NCI-H128 (cell line): Measurements from ENCODE around the gene PRRG4.
"Not testable (repeated sequence)": the region's sequence is repeated elsewhere in the genome, so short reads cannot be mapped to it uniquely, and the experiment has no call there.

Experiments
- DNase-seq: peaks from one replicate; lab custom pipeline; 2025; ENCODE audit not compliant: unreplicated experiment; lab: John Stamatoyannopoulos, UW

Gene PRRG4

DNA sequence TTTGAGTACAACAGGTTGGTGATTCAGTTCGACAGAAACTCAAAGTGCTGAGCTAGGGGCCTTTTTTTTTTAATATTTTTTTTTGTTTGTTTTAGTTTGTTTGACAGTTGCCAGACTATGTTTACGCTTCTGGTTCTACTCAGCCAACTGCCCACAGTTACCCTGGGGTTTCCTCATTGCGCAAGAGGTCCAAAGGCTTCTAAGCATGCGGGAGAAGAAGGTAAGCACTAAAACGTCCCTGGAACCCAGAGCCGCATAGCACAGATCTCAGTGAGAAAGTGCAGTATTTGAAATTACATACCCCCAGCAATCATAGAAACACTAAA, 649 bp downstream of the PRRG4 start:
- no peak for DNase-seq

DNA sequence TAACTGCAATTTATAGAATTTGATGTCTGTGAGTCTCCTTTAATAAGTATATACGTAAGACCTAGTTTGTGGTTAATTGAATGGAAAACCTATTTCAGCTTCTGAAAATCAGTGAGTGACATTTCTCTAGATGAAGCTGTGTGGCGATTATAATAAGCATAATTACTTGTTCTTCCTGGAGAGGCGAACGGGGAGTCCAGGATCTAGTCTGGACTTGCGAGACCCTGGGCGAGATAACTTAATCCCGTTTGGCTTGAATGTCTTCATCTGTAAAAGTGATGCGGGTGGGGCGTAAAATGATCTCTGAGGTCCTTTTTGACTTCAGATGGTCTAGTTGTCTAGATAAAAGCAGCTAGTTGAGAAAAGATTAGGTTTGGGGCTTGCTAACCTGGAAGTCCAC, 1.1 kb downstream of the PRRG4 start:
- no peak for DNase-seq

DNA sequence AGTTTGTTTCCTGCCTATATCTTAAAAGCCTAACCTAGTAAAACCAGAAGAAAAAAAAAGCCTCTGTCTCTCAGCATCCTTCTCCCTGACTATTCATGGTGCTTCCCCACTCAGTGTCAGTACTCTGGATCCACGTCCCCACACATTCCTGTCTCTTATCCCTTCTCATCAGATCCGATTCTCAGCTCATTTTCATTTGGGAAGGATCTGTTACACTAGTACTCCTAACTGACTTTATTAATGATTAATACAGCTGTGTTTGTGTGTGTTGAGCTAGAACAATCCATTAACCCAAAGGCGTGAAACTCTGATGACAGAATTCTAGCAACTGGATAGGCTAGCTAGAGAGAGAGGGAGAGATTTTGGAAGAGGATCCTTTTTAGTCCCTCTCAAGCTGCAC, 1.5 kb downstream of the PRRG4 start:
- DNase-seq = no peak

DNA sequence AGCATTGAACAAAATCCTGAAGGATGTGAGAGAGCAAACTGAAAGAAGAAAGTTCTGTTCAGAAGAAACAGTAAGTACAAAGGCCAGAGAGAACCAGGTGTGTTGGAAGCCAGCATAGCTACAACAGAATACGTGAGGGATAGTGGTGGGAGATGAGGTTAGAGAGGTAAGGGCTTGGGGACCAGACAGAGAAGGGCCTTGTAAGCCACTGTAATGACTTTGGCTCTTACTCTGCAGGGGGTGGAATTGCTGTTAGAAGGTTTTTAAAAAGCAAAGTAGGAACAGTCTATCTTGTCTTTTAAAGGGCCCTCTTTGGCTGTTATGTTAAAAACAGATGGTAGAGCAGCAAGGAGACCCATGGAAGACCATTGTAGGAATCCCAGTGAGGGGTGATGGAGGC, 4.2 kb downstream of the PRRG4 start:
- no peak for DNase-seq

DNA sequence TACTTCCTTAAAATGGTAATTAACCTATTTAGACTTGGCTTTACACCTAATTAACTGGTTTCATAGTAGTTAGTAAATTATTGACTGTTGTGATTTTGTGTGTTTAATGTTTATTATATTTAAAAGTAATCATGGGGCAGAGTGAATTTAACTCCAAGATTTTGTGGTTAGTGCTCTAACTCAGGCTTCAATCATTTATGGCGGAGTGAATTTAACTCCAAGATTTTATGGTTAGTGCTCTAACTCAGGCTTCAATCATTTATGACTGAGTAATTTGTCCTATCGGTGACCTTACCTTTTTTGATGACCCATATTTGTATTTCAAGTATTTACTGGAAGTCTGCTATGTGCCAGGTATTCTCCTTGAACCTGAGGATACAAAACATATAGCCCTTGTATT, 7.2 kb downstream of the PRRG4 start:
- DNase-seq = no peak

DNA sequence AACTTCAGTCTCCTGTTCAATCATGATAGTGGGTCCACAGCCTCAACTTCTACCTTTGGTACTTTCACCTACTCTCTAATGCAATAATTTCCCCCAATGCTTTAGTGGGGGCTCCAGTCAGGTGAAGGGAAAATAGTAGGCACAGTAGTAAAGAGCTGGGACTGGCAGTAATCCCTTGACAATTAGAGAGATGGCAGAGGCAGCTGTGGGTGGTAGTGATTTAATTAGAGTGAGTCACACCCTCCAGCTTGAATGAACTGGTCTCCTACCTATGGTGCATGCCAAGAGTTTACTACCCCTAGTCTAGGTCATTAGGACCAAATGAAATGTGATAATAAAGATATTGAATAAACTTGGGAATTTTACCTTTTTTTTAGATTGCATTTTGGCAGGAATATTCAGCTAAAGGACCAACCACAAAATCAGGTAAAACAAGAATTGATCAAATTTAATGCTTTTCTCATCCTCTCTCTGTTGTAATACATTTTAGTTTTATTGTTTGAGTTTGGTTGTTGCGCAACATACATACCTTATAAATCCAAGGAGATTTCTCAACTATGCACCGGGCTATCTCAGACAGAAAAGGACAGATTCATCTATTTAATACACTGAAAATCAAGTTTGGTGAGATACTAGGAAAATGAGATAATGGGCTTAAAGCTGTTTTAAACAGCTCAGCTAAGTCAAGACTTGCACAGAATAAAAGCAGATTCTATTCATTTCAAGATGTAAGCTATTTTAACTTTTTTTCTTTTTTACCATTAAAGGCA, 9.0 kb downstream of the PRRG4 start:
- no peak for DNase-seq

DNA sequence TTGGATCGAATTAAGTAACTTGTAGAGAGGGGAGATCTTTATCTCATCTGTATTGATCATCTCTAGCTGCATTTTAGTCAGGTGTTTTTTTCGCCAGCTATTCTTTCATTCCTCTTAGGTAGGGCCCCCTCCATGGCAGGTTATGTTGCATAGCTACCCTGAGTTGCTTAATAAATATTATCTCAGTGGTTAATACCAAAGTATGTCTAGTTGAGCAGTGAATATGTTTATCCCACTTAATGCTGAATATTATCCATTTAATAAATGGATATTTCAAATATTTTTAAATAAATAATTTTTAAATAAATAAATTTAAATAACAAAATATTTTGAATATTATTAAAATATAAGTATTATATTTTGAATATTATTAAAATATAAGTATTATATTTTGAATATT, 9.6 kb downstream of the PRRG4 start:
- no peak for DNase-seq

DNA sequence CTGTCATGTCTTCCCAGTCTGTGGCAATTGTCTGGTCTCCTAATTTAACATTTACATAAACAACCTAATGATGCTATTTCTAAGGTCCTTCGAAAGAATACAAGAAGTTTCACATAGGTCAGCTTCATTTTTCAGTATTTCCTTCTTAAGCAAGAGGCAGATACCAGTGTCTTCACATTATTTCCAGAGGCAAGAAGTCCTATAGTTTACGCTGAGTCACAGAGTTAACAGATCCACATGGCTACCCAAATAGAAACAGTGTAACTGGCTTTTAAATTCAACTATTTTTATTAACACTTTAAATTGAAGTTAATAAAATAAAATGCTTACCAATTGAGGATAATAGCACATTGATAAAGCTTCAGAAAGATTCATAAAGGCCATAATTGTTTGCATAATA, 10.9 kb downstream of the PRRG4 start:
- no peak for DNase-seq

DNA sequence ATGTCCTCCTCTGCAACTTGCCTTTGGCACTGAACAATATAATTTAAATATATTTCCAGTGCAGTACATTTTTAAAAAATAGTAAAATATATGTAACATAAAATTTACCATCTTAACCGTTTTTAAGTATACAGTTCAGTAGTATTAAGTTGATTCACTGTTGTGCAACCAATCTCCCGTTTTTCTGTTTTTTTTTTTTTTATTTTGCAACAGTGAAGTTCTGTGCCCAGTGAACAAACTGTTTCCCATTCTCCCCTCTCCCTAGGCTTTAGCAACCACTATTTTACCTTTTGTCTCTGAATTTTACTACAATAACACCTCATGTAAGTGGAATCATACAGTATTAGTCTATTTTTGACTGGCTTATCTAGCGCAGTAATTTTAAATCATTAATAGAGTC, 13.8 kb downstream of the PRRG4 start:
- no peak for DNase-seq

DNA sequence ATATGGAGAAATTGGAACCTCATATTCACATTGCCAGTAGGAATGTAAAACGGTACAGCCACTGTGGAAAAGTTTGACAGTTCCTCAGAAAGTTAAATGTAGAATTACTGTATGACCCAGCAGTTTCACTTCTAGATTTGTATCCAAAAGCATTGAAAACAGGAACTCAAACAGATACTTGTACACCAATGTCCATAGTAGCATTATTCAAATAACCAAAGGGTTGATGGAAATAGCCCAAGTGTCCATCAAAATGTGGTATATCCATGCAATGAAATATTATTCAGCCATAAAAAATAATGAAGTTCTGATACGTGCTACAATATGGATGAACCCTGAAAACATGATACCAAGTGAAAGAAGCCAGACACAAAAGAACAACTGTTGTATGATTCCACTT, 17.8 kb downstream of the PRRG4 start:
- DNase-seq = no peak

DNA sequence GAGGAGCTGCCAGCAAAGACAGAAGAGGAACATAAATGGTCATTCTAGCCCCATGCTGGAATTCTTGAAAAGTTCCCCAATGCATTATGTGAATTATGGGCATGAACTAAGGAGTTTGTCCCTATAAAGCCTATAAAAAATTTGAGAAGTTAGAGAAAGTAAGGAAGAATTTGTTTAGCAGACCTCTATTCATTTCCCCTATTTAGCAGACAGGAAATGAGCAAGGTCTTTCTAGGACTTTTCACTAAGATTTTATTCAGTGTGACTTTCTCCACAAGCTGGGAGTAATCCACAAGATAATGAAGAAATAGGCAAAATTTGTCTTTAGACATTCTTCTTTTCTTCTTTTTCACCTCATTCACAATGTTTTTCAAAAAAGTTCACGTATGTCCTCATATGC, 20.0 kb downstream of the PRRG4 start:
- no peak for DNase-seq

DNA sequence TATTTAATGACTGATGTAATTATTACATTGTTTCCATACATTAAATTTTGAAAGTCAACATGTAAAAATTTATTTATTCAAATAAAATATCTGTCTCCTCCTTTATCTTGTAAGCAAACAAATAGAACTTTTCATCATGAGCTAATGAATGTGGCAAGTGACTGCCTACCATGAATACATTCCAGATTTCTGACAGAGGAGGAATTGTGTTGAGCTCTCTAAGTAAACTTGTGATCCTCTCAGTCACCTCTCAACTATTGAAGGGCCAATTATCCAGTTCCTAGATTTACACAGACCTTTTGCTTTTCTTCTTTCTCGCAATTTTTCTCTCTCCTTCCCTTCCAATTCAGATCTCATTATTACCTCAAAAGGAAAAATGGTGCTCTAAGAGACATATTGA, 21.5 kb downstream of the PRRG4 start:
- DNase-seq = no peak

DNA sequence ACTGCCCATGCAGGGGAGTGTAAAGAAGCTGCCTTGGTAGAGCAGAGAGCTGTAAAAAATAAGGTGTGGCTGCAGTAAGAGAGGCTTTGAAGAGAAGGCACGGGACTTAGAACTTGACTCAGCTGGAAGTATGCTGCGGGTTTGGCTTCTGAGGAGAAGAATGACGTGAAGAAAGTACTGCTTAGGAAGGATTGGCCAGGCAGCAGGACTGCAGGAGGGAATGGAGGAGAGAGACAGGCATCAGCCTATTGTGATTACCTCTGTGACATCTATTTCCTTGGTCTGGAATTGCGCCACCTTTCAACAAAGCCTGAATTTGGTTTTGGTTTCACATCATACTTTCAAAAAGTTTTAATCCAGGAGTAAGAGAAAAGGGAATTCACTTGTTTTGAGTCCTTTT, 22.5 kb downstream of the PRRG4 start:
- no peak for DNase-seq

DNA sequence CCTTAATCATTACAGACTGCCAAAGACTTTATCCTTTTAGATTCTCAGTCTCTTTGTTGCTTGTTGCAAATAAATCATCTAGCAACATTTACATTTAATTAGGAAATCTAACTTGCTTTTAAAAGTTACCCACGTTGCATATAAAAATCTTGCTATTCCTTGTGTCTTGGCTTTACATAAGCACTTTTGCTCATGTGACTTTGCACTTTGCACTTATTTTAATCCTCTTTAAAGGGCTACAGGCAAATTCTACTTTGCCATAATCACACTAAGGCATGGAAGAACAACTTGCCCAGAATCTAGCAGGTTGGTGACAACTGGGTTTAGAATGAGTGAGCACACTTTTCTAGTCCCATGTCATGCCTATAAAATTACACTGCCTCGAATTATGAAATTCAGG, 25.9 kb downstream of the PRRG4 start:
- no peak for DNase-seq

DNA sequence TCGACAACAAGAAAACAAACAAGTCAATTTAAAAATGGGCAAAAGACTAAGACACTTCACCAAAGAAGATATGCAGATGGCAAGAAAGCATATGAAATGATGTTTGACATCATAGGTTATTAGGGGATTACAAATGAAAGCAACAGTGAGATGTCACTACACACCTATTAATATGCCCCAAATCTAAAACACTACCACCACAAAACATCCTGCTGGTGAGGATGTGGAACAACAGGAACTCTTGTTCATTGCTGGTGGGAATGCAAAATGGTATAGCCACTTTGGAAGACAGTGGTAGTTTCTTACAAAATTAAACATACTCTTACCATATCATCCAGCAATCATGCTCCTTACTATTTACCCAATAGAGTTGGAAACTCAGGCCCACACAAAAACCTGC, 29.0 kb downstream of the PRRG4 start:
- no peak for DNase-seq

DNA sequence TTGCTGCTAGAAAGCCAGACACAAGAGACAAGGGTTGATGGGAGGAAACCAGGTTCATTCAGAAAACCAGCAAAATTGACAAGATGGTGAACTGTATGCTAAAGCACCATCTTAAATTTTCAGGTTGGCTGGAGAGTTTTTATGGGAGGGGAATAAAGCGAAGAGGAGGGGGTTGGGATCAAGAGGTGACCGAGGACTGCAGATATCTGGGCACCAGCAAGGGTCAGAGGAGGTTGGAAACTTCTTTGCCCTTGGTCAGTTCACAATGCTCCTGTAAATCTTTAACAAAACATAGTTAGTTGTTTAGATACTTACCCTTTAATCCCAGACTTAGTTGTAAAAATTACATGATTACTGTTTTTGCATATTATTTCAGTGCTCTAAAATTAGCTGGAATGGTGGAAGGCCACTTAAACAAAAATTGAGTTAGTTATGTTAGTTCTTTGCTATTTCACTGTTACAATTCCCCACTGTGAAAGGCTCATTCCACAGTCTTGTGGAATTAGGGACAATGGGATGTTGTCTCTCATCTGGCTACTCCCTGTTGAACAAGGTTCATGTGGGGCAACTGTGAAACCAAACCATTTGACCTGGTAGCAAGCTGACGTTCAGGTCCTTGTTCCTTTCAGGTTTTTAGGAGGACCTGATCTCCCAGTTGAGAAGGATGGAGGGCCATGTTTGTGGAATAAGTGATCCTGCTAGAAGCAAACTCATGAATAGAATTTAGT, 32.3 kb downstream of the PRRG4 start:
- no peak for DNase-seq

DNA sequence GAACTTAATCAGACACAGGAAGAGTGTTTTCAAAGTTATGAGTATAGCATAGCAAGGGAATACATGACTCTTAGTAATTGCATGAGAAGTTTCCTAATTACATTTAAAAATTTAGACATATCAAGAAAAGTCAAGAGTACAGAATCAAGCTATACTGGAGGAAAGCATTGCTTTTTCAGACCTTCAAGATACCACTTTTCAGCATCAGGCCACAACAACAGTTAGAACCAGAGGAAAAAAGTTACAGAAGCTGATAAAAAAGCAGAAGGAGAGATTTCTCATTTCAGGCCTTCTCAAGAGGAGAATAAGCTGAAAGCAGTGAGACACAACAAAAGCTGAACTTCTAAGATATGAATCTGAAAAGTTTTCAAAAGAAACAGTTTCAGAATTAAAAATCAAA, 34.8 kb downstream of the PRRG4 start:
- no peak for DNase-seq

DNA sequence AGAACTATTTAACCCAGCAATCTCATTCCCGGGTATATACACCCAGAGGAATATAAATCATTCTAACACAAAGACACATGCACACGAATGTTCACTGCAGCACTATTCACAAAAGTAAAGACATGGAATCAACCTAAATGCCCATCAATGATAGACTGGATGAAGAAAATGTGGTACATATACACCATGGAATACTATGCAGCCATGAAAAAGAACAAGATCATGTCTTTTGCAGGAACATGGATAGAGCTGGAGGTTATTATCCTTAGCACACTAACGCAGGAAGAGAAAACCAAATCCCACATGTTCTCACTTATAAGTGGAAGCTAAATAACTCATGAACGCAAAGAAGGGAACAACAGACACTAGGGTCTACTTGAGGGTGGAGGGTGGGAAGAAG, 39.0 kb downstream of the PRRG4 start:
- not testable (repeated sequence) for DNase-seq

DNA sequence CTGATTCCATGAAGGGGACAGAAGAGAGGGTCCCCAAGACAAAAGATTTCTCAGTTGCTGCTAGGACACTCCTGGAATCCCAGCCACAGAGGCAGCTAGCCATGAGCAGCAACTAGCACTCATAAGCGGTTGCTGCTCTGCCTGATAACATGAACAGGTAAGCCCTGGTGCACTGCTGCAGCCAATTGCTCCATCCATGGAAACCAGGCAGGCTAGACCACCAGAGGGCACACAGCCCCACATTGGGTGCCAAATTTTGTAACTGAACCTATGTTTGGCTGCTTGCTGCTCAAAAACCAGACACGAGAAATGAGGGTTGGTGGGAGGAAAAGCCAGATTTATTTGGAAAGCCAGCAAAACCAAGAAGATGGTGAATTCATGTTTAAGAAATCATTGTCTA, 40.9 kb downstream of the PRRG4 start:
- no peak for DNase-seq

DNA sequence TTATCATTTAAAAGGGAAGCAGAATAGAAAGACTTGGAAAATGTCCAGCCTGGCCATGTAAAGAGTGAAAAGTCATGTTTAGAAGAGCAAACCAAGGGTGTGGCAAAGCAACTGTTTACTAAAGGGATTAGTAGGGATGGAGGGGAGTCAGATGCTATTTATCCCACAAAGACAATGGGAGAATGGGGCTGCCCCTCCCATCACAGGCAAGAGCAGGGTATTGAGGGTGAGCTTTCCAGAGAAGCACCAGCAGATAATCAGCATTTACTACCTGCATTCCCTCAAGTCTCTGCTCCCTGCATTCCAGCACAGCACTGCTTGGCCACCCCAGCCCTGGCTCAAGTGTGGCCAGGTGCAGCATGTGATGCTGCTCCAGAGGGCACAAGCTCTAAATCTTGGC, 44.4 kb downstream of the PRRG4 start:
- DNase-seq = no peak

DNA sequence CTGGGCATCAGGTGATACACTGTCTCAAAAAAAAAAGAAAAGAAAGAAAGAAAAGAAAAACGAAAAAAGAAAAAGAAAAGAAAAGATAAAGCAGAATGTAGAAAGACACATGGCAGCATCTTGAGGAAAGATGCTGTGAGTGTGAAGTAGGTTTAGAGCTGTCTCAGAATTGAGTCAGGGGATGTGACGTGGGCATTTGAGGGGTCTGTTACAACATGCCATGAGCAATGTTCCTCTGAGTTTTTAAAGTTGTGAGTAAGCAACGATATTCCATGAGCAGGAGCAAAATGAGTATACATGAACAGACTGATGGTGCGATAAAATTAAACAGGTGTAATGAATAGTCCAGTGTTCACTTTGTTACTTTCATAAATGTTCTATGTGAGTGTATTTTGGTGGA, 51.6 kb downstream of the PRRG4 start:
- DNase-seq = no peak

DNA sequence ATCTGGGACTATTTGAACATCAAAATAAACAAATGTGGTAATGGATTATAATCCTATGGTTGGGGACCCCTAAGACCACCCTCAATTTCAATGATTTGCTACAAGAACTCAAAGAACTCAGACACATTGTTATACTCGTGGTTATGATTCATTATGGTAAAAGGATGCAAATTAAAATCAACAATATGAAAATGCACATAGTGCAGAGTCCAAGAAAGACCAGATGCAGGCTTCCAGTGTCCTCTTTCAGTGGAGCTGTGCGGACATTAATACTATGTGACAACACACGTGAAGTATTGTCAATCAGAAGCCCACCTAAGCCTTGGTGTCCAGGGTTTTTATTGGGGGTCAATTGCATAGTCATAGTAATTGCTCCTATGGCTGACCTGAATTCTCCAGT, 53.7 kb downstream of the PRRG4 start:
- no peak for DNase-seq

DNA sequence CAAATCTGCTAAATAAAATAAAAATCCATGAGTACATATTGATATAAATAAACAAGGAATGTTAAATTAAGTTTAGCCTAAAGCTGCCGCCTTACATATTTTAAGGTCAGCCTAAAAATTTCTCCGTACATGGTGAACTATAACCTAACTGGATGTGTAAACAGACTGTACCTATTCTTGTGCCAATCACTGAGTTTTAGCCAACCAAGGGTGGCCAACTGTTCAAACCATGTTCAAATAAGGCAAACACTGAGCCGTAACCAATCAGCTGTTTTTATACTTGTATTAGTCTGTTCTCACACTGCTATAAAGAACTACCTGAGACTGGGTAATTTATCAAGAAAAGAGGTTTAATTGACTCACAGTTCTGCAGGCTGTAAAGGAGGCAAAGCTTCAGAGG, 54.3 kb downstream of the PRRG4 start:
- DNase-seq = no peak
